Measurements from ENCODE around the gene TSHZ2.
"Not testable (repeated sequence)": the region's sequence is repeated elsewhere in the genome, so short reads cannot be mapped to it uniquely, and the experiment has no call there.

The TSHZ2 gene

GRCh38 chr20:53438368-53438767, 466.2 kb downstream of the TSHZ2 start:
- DNase-seq, result no peak

GRCh38 chr20:53439046-53439445, 466.9 kb downstream of the TSHZ2 start:
- DNase-seq, result no peak

- DNase-seq, result no peak
These were observed 467.5 kb downstream of the TSHZ2 start for GRCh38 chr20:53439616-53440015.

- DNase-seq, result no peak
These were observed 472.4 kb downstream of the TSHZ2 start for GRCh38 chr20:53444401-53445149.

GRCh38 chr20:53445321-53445731, 473.2 kb downstream of the TSHZ2 start:
- no peak for DNase-seq

- DNase-seq, result no peak
These were observed 473.8 kb downstream of the TSHZ2 start for GRCh38 chr20:53445932-53446331.

- no peak for DNase-seq
These were observed 475.2 kb downstream of the TSHZ2 start for GRCh38 chr20:53447316-53447715.

GRCh38 chr20:53448426-53448825, 476.3 kb downstream of the TSHZ2 start:
- no peak for DNase-seq

- DNase-seq, result no peak
These were observed 476.7 kb downstream of the TSHZ2 start for GRCh38 chr20:53448875-53449274.

GRCh38 chr20:53453076-53453475, 480.9 kb downstream of the TSHZ2 start:
- DNase-seq, result no peak

GRCh38 chr20:53454675-53455276, 482.6 kb downstream of the TSHZ2 start:
- DNase-seq, result no peak

- DNase-seq, result no peak
These were observed 491.2 kb downstream of the TSHZ2 start for GRCh38 chr20:53463101-53463972.

GRCh38 chr20:53466279-53466678, 494.1 kb downstream of the TSHZ2 start:
- DNase-seq, result no peak

- DNase-seq, result no peak
These were observed 496.4 kb downstream of the TSHZ2 start for GRCh38 chr20:53468587-53468986.

GRCh38 chr20:53472859-53473258, 500.7 kb downstream of the TSHZ2 start:
- DNase-seq, result not testable (repeated sequence)

GRCh38 chr20:53480913-53481312, 508.8 kb downstream of the TSHZ2 start:
- no peak for DNase-seq

GRCh38 chr20:53487461-53488200, 515.5 kb downstream of the TSHZ2 start:
- no peak for DNase-seq

- no peak for DNase-seq
These were observed 516.7 kb downstream of the TSHZ2 start for GRCh38 chr20:53488775-53489272.

GRCh38 chr20:53489528-53489927, 517.4 kb downstream of the TSHZ2 start:
- no peak for DNase-seq

GRCh38 chr20:53490620-53491019, 518.5 kb downstream of the TSHZ2 start:
- no peak for DNase-seq

- DNase-seq, result no peak
These were observed 519.3 kb downstream of the TSHZ2 start for GRCh38 chr20:53491462-53491861.

GRCh38 chr20:53492212-53492611, 520.1 kb downstream of the TSHZ2 start:
- DNase-seq, result no peak
